Astrocyte of the cerebellum (primary cell): ENCODE results near the gene MAGI1.

Experiments used
- DNase-seq: peaks from one replicate; pipeline ENCODE4 v3.0.0-alpha.2; 2011; ENCODE audit warnings: low read depth
- H3K4me3 ChIP-seq: 2 replicates; pipeline ENCODE4 v1.5.1; 2011; ENCODE audit warnings: mild to moderate bottlenecking, low read depth, low read length, moderate library complexity
- in situ Hi-C: cut with HindIII; loops from 2 replicates; pipeline ENCODE4 v1.10.0; 2017; ENCODE audit warnings: low sequenced_read_pairs
- TF ChIP-seq, protein P1 (sequence below): IDR thresholded peaks from 2 replicates; pipeline ENCODE4 v1.5.1; 2012; ENCODE audit warnings: low read length, low read depth, moderate library complexity, mild to moderate bottlenecking; ENCODE audit errors: missing control alignments

MAGI1 gene

DNA sequence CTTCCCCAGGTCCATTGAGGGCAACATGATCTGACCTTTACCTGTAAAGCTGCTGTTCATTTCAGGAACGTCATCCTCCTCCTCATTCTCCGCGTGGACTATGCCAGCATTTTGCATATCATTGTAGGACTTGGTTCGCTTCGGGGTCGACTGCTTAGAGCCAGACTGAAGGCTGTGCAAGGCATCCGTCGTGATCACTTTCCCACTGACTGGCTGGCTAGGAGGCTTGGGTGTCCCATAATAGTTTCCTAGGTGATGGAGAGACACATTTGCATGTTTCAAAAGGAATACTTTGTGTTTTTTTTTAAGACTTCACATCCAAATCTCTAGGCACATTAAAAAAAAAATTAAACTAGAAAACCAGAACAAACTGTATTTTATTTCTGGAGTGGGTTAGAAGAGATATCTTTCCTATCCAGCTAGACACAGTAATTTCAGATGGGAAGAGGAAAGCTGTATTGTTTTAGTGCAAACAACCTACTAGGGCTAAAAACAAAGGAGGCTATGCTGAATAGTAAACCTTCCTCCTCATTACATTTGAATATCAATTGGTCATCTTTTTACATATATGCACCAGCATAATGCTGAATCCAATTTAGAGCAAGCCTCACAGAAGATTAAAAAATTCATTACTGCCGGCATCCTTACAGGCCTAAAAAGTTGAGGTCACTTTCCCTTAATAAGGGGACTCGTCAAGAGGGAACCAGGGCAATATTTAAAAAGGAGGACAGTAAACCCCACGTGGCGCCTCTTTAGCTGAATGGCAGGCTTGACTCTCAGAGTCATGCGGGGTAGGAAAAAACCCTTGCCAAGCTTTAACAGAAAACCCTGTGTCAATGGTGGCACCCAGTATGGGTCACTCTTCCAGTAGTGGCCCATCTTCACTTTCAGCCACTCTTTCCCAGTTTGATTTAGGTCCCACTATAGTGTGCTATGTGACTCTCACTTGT is 559.9 kb downstream of the MAGI1 start:
- in situ Hi-C loops = no loop called here
- H3K4me3 ChIP-seq = no peak overlapping the region
- TF ChIP-seq, protein P1, sequence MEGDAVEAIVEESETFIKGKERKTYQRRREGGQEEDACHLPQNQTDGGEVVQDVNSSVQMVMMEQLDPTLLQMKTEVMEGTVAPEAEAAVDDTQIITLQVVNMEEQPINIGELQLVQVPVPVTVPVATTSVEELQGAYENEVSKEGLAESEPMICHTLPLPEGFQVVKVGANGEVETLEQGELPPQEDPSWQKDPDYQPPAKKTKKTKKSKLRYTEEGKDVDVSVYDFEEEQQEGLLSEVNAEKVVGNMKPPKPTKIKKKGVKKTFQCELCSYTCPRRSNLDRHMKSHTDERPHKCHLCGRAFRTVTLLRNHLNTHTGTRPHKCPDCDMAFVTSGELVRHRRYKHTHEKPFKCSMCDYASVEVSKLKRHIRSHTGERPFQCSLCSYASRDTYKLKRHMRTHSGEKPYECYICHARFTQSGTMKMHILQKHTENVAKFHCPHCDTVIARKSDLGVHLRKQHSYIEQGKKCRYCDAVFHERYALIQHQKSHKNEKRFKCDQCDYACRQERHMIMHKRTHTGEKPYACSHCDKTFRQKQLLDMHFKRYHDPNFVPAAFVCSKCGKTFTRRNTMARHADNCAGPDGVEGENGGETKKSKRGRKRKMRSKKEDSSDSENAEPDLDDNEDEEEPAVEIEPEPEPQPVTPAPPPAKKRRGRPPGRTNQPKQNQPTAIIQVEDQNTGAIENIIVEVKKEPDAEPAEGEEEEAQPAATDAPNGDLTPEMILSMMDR = no peak
- no peak for DNase-seq

DNA sequence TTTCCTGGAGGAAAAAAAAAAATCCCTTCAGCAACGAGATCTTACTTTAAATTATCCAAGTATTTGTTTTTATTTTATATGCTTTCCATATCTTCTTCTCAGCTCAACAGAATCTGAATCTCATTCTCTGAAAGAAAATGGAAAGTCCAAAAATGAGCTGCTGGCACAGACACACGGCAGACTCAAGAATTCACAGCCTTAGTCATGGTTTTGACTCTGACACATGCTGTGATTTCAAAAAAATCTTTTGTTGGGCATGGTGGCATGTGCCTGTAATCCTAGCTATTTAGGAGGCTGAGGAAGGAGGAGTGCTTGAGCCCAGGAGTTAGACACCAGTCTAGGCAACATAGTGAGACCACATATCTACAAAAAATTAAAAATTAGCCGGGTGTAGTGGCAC is 565.0 kb downstream of the MAGI1 start:
- TF ChIP-seq, protein P1 = no peak
- in situ Hi-C loops = no loop called here
- DNase-seq = no peak
- no peak overlapping the region for H3K4me3 ChIP-seq

GRCh38 chr3:65472501-65472900 is 566.2 kb downstream of the MAGI1 start:
- no peak overlapping the region for H3K4me3 ChIP-seq
- no peak for DNase-seq
- in situ Hi-C loops = no loop called here
- TF ChIP-seq, protein P1 = no peak

DNA sequence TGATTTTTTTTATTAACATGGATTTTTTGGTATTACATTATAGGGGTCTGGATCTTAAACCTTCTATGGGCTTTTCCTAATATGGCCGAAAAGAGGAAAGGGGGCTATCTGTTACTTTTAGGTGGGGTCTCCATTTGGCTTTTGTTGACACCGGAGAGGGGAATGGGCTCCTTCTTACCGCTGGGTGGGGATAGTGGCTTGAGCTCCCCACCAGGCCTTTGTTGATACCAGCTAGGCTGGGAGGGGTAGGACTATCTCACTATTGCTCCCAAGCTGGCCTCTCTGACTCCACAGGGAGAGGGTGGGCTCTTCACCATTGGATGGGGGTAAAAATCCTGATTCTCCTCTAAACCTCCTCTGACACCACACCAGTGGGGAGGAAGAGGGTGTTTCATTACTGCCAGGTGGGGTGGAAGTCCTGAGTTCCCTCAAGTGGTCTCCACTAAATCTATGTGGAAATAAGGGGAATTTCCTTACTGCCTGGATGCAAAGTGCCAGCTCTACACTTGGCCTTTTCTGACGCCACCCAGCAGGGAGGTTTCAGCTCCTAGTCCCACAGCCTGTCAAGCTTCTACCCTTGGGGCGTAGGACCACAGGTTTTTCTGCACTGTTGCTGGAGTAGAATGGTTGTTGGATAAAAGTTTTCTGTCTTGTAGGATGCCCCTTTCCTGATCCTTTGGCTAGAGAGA is 572.3 kb downstream of the MAGI1 start:
- in situ Hi-C loops = no loop called here
- no peak for DNase-seq
- no peak overlapping the region for H3K4me3 ChIP-seq
- TF ChIP-seq, protein P1 = no peak

GRCh38 chr3:65449841-65450428 is 588.8 kb downstream of the MAGI1 start:
- in situ Hi-C loops = no loop called here
- DNase-seq = no peak
- TF ChIP-seq, protein P1 = no peak
- H3K4me3 ChIP-seq = no peak overlapping the region

DNA sequence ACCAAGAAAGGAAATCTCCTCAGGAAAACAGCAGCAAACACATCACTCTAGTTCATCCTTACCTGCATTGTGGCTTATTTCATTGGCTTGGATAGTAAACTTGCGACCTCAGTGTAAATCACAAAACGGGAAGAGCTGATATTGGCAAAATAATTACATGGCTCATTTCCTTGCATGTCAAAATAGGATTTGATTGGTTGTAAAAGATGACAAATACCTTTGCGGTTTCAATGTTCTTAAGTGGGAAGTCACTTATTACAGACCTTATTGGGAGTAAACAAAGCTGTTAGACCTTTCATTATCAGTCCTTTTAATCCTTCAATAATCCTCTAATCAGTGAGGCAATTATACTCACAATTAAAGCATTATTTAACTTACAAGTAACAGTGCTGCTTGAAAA is 590.6 kb downstream of the MAGI1 start:
- TF ChIP-seq, protein P1 = no peak
- DNase-seq = no peak
- H3K4me3 ChIP-seq = no peak overlapping the region
- in situ Hi-C loops = no loop called here
